WTC11 (cell line): ENCODE data around the gene STX17. TPM values are rescaled to one million over a fixed set of nuclear protein-coding genes. Genes with fewer than 3 reads are reported as not detected.

Experiments
- ATAC-seq: fragments of 200-7000 bp; cut with Tn5 transposase; 2 replicates; pipeline ENCODE4 v1.10.0; 2021; ENCODE audit warnings: mild to moderate bottlenecking, moderate library complexity
- CTCF ChIA-PET: fragments of 300-600 bp; sonication (Branson Sonifier 250); formaldehyde crosslinking; loops from one replicate; lab custom pipeline; 2021; ENCODE audit warnings: antibody characterized with exemption; lab: Charles Lee
- POLR2A ChIA-PET: fragments of 350-600 bp; sonication (Branson Sonifier 250); formaldehyde crosslinking; loops from one replicate; lab custom pipeline; 2021; ENCODE audit warnings: antibody characterized with exemption; lab: Charles Lee
- DNase-seq: peaks from one replicate; pipeline ENCODE4 v3.0.0; 2021; ENCODE audit warnings: low spot score
- H3K27ac Mint-ChIP-seq: 2 replicates; pipeline ENCODE4 v1.8.0; 2021; ENCODE audit warnings: mixed read lengths
- H3K27me3 Mint-ChIP-seq: 2 replicates; pipeline ENCODE4 v1.8.0; 2021; ENCODE audit warnings: low read depth, mild to moderate bottlenecking, moderate library complexity, mixed read lengths
- H3K36me3 Mint-ChIP-seq: 2 replicates; pipeline ENCODE4 v1.8.0; 2021; ENCODE audit warnings: mixed read lengths
- H3K4me1 Mint-ChIP-seq: 2 replicates; pipeline ENCODE4 v1.8.0; 2022; ENCODE audit warnings: mixed read lengths
- H3K4me3 Mint-ChIP-seq: 2 replicates; pipeline ENCODE4 v1.8.0; 2021; ENCODE audit warnings: mild to moderate bottlenecking, moderate library complexity, mixed read lengths
- H3K9me3 Mint-ChIP-seq: 2 replicates; pipeline ENCODE4 v1.8.0; 2021; ENCODE audit warnings: mixed read lengths
- GRHL2 ChIP-seq: fragments of 250-450 bp; sonication (Bioruptor Pico); IDR thresholded peaks from 2 replicates; pipeline ENCODE4 v1.8.0; 2022; ENCODE audit warnings: mild to moderate bottlenecking, moderate library complexity; ENCODE audit not compliant: insufficient replicate concordance, severe bottlenecking
- GTF2I ChIP-seq: fragments of 250-450 bp; sonication (Bioruptor Pico); conservative IDR thresholded peaks from 2 replicates; pipeline ENCODE4 v1.4.0; 2021; ENCODE audit warnings: mild to moderate bottlenecking
- HMGXB4 ChIP-seq: sonication (generic); formaldehyde crosslinking; IDR thresholded peaks from 2 replicates; pipeline ENCODE4 v1.8.1; 2023; ENCODE audit warnings: mild to moderate bottlenecking, moderate library complexity, missing genetic modification reagents
- IRF2 ChIP-seq: sonication (generic); formaldehyde crosslinking; IDR thresholded peaks from 2 replicates; pipeline ENCODE4 v1.8.0; 2022; ENCODE audit warnings: low read depth, missing genetic modification reagents, borderline replicate concordance
- JUN ChIP-seq: sonication (generic); formaldehyde crosslinking; IDR thresholded peaks from 2 replicates; pipeline ENCODE4 v1.8.0; 2023; ENCODE audit warnings: mild to moderate bottlenecking, missing genetic modification reagents
- MYBL2 ChIP-seq: sonication (generic); formaldehyde crosslinking; IDR thresholded peaks from 2 replicates; pipeline ENCODE4 v1.8.1; 2023; ENCODE audit warnings: mild to moderate bottlenecking, moderate library complexity, missing genetic modification reagents
- NR2C2 ChIP-seq: sonication (generic); formaldehyde crosslinking; IDR thresholded peaks from 2 replicates; pipeline ENCODE4 v1.8.0; 2022; ENCODE audit warnings: mild to moderate bottlenecking, missing genetic modification reagents
- RORB ChIP-seq: fragments of 250-450 bp; sonication (Bioruptor Pico); IDR thresholded peaks from 2 replicates; pipeline ENCODE4 v1.9.0; 2021; ENCODE audit warnings: mild to moderate bottlenecking
- SMAD4 ChIP-seq: sonication (generic); formaldehyde crosslinking; IDR thresholded peaks from 2 replicates; pipeline ENCODE4 v1.8.0; 2022; ENCODE audit warnings: mild to moderate bottlenecking, missing genetic modification reagents
- TCF7 ChIP-seq: sonication (generic); formaldehyde crosslinking; IDR thresholded peaks from 2 replicates; pipeline ENCODE4 v1.8.0; 2022; ENCODE audit warnings: mild to moderate bottlenecking, low read depth, missing genetic modification reagents, moderate library complexity
- TP53 ChIP-seq: sonication (generic); formaldehyde crosslinking; IDR thresholded peaks from 2 replicates; pipeline ENCODE4 v1.8.1; 2023; ENCODE audit warnings: mild to moderate bottlenecking, missing genetic modification reagents
- ZNF138 ChIP-seq: sonication (generic); formaldehyde crosslinking; conservative IDR thresholded peaks from 2 replicates; pipeline ENCODE4 v1.8.1; 2022; ENCODE audit warnings: mild to moderate bottlenecking, moderate library complexity, missing genetic modification reagents
- ZNF219 ChIP-seq: sonication (generic); formaldehyde crosslinking; IDR thresholded peaks from 2 replicates; pipeline ENCODE4 v1.8.0; 2023; ENCODE audit warnings: missing genetic modification reagents, mild to moderate bottlenecking, borderline replicate concordance
- ZNF396 ChIP-seq: fragments of 250-450 bp; sonication (Bioruptor Pico); IDR thresholded peaks from 2 replicates; pipeline ENCODE4 v1.8.0; 2021; ENCODE audit warnings: mild to moderate bottlenecking, moderate library complexity, borderline replicate concordance
- ZNF416 ChIP-seq: fragments of 250-450 bp; sonication (Bioruptor Pico); IDR thresholded peaks from 2 replicates; pipeline ENCODE4 v1.9.0; 2021; ENCODE audit warnings: mild to moderate bottlenecking, inconsistent platforms
- total RNA-seq: library from RNA; stranded (reverse); gene quantifications from 3 replicates; pipeline ENCODE4 v1.2.3, GENCODE V29; 2021
- TF ChIP-seq, protein P1 (sequence below): sonication (generic); formaldehyde crosslinking; IDR thresholded peaks from 2 replicates; pipeline ENCODE4 v1.8.0; 2023; ENCODE audit warnings: mild to moderate bottlenecking, missing genetic modification reagents
- TF ChIP-seq, protein P2 (sequence below): fragments of 250-450 bp; sonication (Bioruptor Pico); IDR thresholded peaks from 2 replicates; pipeline ENCODE4 v1.9.0; 2021; ENCODE audit warnings: mild to moderate bottlenecking
- TF ChIP-seq, protein P3 (sequence below): fragments of 250-450 bp; sonication (Bioruptor Pico); IDR thresholded peaks from 2 replicates; pipeline ENCODE4 v1.8.0; 2021; ENCODE audit warnings: mild to moderate bottlenecking
- TF ChIP-seq, protein P4 (sequence below): sonication (generic); formaldehyde crosslinking; IDR thresholded peaks from 2 replicates; pipeline ENCODE4 v1.8.0; 2022; ENCODE audit warnings: mild to moderate bottlenecking, missing genetic modification reagents
- TF ChIP-seq, protein P5 (sequence below): sonication (generic); formaldehyde crosslinking; IDR thresholded peaks from 2 replicates; pipeline ENCODE4 v1.8.1; 2023; ENCODE audit warnings: mild to moderate bottlenecking, missing genetic modification reagents, moderate library complexity
- TF ChIP-seq, protein P6 (sequence below): sonication (generic); formaldehyde crosslinking; IDR thresholded peaks from 2 replicates; pipeline ENCODE4 v1.8.0; 2023; ENCODE audit warnings: missing genetic modification reagents
- TF ChIP-seq, protein P7 (sequence below): fragments of 250-450 bp; sonication (Bioruptor Pico); IDR thresholded peaks from 2 replicates; pipeline ENCODE4 v1.9.0; 2021; ENCODE audit warnings: moderate library complexity, mild to moderate bottlenecking, inconsistent platforms, borderline replicate concordance

Gene STX17
- total RNA-seq, 1 experiment from 2014 or later: 22.1 TPM

- TF ChIP-seq TCF7: no peak
- no peak for TF ChIP-seq IRF2 (CRISPR knock-in tag)
- TF ChIP-seq, protein P1, sequence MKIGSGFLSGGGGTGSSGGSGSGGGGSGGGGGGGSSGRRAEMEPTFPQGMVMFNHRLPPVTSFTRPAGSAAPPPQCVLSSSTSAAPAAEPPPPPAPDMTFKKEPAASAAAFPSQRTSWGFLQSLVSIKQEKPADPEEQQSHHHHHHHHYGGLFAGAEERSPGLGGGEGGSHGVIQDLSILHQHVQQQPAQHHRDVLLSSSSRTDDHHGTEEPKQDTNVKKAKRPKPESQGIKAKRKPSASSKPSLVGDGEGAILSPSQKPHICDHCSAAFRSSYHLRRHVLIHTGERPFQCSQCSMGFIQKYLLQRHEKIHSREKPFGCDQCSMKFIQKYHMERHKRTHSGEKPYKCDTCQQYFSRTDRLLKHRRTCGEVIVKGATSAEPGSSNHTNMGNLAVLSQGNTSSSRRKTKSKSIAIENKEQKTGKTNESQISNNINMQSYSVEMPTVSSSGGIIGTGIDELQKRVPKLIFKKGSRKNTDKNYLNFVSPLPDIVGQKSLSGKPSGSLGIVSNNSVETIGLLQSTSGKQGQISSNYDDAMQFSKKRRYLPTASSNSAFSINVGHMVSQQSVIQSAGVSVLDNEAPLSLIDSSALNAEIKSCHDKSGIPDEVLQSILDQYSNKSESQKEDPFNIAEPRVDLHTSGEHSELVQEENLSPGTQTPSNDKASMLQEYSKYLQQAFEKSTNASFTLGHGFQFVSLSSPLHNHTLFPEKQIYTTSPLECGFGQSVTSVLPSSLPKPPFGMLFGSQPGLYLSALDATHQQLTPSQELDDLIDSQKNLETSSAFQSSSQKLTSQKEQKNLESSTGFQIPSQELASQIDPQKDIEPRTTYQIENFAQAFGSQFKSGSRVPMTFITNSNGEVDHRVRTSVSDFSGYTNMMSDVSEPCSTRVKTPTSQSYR: no peak
- TF ChIP-seq ZNF416 (CRISPR knock-in tag): no peak
- TF ChIP-seq, protein P2, sequence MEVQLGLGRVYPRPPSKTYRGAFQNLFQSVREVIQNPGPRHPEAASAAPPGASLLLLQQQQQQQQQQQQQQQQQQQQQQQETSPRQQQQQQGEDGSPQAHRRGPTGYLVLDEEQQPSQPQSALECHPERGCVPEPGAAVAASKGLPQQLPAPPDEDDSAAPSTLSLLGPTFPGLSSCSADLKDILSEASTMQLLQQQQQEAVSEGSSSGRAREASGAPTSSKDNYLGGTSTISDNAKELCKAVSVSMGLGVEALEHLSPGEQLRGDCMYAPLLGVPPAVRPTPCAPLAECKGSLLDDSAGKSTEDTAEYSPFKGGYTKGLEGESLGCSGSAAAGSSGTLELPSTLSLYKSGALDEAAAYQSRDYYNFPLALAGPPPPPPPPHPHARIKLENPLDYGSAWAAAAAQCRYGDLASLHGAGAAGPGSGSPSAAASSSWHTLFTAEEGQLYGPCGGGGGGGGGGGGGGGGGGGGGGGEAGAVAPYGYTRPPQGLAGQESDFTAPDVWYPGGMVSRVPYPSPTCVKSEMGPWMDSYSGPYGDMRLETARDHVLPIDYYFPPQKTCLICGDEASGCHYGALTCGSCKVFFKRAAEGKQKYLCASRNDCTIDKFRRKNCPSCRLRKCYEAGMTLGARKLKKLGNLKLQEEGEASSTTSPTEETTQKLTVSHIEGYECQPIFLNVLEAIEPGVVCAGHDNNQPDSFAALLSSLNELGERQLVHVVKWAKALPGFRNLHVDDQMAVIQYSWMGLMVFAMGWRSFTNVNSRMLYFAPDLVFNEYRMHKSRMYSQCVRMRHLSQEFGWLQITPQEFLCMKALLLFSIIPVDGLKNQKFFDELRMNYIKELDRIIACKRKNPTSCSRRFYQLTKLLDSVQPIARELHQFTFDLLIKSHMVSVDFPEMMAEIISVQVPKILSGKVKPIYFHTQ: no peak
- TF ChIP-seq GTF2I: no peak
- TF ChIP-seq, protein P3, sequence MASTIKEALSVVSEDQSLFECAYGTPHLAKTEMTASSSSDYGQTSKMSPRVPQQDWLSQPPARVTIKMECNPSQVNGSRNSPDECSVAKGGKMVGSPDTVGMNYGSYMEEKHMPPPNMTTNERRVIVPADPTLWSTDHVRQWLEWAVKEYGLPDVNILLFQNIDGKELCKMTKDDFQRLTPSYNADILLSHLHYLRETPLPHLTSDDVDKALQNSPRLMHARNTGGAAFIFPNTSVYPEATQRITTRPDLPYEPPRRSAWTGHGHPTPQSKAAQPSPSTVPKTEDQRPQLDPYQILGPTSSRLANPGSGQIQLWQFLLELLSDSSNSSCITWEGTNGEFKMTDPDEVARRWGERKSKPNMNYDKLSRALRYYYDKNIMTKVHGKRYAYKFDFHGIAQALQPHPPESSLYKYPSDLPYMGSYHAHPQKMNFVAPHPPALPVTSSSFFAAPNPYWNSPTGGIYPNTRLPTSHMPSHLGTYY (CRISPR knock-in tag): no peak
- TF ChIP-seq TP53 (CRISPR knock-in tag): no peak
Observed at GRCh38 chr9:100013573-100013972, 107.1 kb downstream of the STX17 start (continued).

GRCh38 chr9:100014846-100015245, 108.4 kb downstream of the STX17 start:
- POLR2A ChIA-PET: no interaction called here
- Mint-ChIP-seq H3K4me1 (no peaks in the 10 kb centered on the region), H3K36me3 (no peaks in the 10 kb centered on the region), H3K27me3 (no peaks in the 10 kb centered on the region), H3K4me3 (no peak overlapping the region), H3K9me3 (no peaks in the 10 kb centered on the region), H3K27ac (no peak overlapping the region)
- ATAC-seq: no peak
- CTCF ChIA-PET: interaction anchor here (0.7 to 1.2 kb wide), 2 partner anchors 13 to 1166 kb away, joined by 3 to 4 read pairs; no protein-coding TSS in a partner anchor
- no peak for DNase-seq
- no peak for TF ChIP-seq ZNF138 (CRISPR knock-in tag)
- TF ChIP-seq, protein P4, sequence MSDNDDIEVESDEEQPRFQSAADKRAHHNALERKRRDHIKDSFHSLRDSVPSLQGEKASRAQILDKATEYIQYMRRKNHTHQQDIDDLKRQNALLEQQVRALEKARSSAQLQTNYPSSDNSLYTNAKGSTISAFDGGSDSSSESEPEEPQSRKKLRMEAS (CRISPR knock-in tag): no peak
- no peak for TF ChIP-seq SMAD4 (CRISPR knock-in tag)
- TF ChIP-seq IRF2 (CRISPR knock-in tag): no peak
- TF ChIP-seq, protein P5, sequence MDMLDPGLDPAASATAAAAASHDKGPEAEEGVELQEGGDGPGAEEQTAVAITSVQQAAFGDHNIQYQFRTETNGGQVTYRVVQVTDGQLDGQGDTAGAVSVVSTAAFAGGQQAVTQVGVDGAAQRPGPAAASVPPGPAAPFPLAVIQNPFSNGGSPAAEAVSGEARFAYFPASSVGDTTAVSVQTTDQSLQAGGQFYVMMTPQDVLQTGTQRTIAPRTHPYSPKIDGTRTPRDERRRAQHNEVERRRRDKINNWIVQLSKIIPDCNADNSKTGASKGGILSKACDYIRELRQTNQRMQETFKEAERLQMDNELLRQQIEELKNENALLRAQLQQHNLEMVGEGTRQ (CRISPR knock-in tag): no peak
- no peak for TF ChIP-seq ZNF219 (CRISPR knock-in tag)
- TF ChIP-seq GRHL2 (CRISPR knock-in tag): no peak
- no peak for TF ChIP-seq RORB (CRISPR knock-in tag)
- no peak for TF ChIP-seq NR2C2
- TF ChIP-seq ZNF396 (CRISPR knock-in tag): no peak
- TF ChIP-seq JUN: no peak
- TF ChIP-seq HMGXB4 (CRISPR knock-in tag): no peak
- TF ChIP-seq, protein P6, sequence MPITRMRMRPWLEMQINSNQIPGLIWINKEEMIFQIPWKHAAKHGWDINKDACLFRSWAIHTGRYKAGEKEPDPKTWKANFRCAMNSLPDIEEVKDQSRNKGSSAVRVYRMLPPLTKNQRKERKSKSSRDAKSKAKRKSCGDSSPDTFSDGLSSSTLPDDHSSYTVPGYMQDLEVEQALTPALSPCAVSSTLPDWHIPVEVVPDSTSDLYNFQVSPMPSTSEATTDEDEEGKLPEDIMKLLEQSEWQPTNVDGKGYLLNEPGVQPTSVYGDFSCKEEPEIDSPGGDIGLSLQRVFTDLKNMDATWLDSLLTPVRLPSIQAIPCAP (CRISPR knock-in tag): no peak
- no peak for TF ChIP-seq TCF7
- TF ChIP-seq, protein P7, sequence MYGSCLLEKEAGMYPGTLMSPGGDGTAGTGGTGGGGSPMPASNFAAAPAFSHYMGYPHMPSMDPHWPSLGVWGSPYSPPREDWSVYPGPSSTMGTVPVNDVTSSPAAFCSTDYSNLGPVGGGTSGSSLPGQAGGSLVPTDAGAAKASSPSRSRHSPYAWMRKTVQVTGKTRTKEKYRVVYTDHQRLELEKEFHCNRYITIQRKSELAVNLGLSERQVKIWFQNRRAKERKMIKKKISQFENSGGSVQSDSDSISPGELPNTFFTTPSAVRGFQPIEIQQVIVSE: no peak
- TF ChIP-seq MYBL2 (CRISPR knock-in tag): no peak
